OCI-M2 (cell line): ENCODE data around the gene SMCHD1.
"Not testable (repeated sequence)": the region's sequence is repeated elsewhere in the genome, so short reads cannot be mapped to it uniquely, and the experiment has no call there.

Experiments used
- DNase-seq: peaks from one replicate; lab custom pipeline; 2025; ENCODE audit not compliant: unreplicated experiment; lab: John Stamatoyannopoulos, UW

The SMCHD1 gene

DNA sequence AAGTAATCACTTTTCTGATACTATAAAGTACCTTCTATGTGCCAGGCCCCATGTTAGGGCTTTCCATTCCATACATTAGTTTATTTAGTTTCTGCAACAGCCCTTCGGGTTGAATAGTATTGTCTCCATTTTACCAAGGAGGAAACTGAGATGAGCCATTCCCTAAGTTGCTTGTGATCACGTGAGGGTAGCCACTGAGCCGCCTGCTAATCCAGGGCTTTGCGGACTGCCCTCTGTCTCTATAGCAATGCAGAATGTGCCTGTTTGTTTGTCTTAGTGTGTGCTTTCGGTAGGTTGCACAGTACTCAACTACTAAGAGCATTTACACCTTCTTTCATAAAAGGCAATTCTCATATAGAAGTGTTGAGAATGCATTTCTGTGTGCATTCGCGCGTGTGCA lies 196.2 kb downstream of the SMCHD1 start:
- no peak for DNase-seq

GRCh38 chr18:2852460-2852859 lies 196.9 kb downstream of the SMCHD1 start:
- not testable (repeated sequence) for DNase-seq

DNA sequence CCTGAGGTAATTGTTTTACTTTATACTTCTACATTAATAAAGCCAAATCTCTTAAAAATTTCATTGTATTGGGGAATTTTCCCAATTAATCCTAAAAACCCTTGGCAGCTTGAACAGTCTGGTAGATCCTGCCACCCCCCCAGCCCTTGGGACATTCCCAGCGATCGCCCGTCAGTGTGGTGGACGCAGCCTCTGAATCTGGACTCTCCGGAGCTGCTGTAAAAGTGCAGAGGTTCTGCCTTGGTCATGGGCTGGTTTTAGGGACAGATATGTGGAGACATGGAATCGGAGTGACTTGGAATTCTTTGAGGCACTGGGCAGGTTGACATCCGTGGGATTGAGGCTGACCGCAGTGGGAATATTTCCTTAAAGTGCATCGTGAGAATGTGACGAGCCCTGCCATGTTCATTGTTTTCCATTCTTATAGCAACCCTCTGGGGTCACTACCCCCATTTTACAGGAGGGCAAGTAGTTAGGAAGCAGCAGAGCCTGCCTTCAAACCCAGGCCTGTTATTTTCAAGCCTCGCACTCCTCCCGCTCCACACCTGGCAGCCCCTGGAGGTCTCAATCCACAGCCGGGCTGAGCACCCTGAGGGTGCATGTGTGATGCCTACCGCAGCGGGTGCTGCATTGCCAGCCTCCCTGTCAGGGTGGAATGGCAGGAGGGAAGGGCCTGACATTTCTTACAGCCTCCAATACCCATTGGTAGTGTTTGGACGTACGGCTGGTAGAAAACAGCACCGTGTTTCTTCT lies 197.8 kb downstream of the SMCHD1 start:
- no peak for DNase-seq

DNA sequence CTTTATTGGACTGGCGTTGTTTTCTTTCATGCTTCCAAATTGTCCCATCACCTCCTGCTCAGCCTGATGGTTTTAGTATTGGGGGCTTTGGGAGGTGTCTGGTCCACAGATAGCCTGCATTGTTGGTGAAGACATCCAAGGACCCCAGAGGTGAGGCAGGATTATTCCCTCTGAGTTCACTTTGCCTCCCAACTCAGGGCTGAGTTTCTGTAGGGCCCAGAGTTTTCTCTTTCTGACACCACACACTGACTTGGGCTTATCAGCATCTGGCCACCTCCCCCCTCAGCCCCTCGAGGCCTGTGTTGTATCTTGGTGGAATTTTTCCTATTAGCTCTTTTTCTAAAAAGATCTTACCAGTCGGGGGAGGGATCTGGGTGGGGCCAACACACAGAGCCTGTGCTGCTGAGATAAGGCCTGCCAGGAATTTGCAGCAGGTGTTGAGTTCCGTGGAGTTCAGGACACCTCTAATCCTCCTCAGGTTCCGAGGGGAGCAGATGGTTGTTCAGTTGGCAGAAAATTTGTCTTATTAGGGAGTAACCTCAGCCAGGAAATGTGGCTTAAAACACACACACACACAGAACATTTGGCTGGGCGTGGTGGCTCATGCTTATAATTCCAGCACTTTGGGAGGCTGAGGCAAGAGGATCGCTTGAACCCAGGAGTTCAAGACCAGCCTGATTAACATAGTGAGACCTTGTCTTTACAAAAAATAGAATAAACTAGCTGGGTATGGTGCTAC lies 198.6 kb downstream of the SMCHD1 start:
- no peak for DNase-seq
